Neuronal stem cell (in vitro differentiated cells): ENCODE data around the gene CALM3.
"Not testable (repeated sequence)": the region's sequence is repeated elsewhere in the genome, so short reads cannot be mapped to it uniquely, and the experiment has no call there.

ENCODE experiments used
- DNase-seq: peaks from one replicate; pipeline ENCODE4 v3.0.0-alpha.2; 2013; ENCODE audit warnings: low spot score
- H2AFZ ChIP-seq: one replicate; pipeline ENCODE4 v1.6.1; 2013; ENCODE audit warnings: mild to moderate bottlenecking, low read length, inconsistent platforms
- H2AK5ac ChIP-seq: 2 replicates; pipeline ENCODE4 v1.6.1; 2013; ENCODE audit warnings: low read depth, mild to moderate bottlenecking, inconsistent platforms, low read length, moderate library complexity, mixed read lengths
- H2BK120ac ChIP-seq: 2 replicates; pipeline ENCODE4 v1.6.1; 2013; ENCODE audit warnings: low read depth, mild to moderate bottlenecking, inconsistent platforms, low read length, moderate library complexity, mixed read lengths
- H2BK12ac ChIP-seq: one replicate; pipeline ENCODE4 v1.6.1; 2013; ENCODE audit warnings: low read length, inconsistent platforms
- H2BK15ac ChIP-seq: 2 replicates; pipeline ENCODE4 v1.6.1; 2013; ENCODE audit warnings: mild to moderate bottlenecking, low read length, inconsistent platforms, mixed read lengths
- H2BK5ac ChIP-seq: one replicate; pipeline ENCODE4 v1.6.1; 2013; ENCODE audit warnings: inconsistent platforms, mild to moderate bottlenecking, low read length, moderate library complexity
- H3K14ac ChIP-seq: one replicate; pipeline ENCODE4 v1.6.1; 2013; ENCODE audit warnings: low read length, inconsistent platforms
- H3K18ac ChIP-seq: 2 replicates; pipeline ENCODE4 v1.6.1; 2013; ENCODE audit warnings: low read length, inconsistent platforms
- H3K23ac ChIP-seq: 2 replicates; pipeline ENCODE4 v1.6.1; 2013; ENCODE audit warnings: low read depth, mild to moderate bottlenecking, mixed read lengths, low read length, inconsistent platforms; ENCODE audit not compliant: poor library complexity
- H3K27ac ChIP-seq: replicated peaks from 3 replicates; pipeline ENCODE4 v1.5.1; 2013; ENCODE audit warnings: low read length, inconsistent platforms
- H3K27me3 ChIP-seq, 3 experiments: 2 replicates each; pipeline ENCODE4 v1.6.1; 2013; ENCODE audit warnings: low read length in 3 of 3, mild to moderate bottlenecking in 2 of 3, inconsistent platforms in 1 of 3, low read depth in 1 of 3, mixed read lengths in 1 of 3, moderate library complexity in 1 of 3; ENCODE audit not compliant: control insufficient read depth in 3 of 3, insufficient read depth in 3 of 3
- H3K36me3 ChIP-seq, 2 donors: replicated peaks in 1 of 2; 2 replicates each; pipeline ENCODE4 v1.6.1; 2013; ENCODE audit warnings: low read length in 2 of 2; ENCODE audit not compliant: control insufficient read depth in 2 of 2, insufficient read depth in 2 of 2
- H3K4ac ChIP-seq: 2 replicates; pipeline ENCODE4 v1.6.1; 2013; ENCODE audit warnings: inconsistent platforms, mild to moderate bottlenecking, low read length, moderate library complexity
- H3K4me1 ChIP-seq, 2 donors: 1 replicate in 1 of 2; 2 replicates in 1 of 2; pipeline ENCODE4 v1.6.1; 2013; ENCODE audit warnings: low read length in 2 of 2, low read depth in 1 of 2; ENCODE audit not compliant: control insufficient read depth in 2 of 2, insufficient read depth in 1 of 2
- H3K4me2 ChIP-seq: one replicate; pipeline ENCODE4 v1.6.1; 2013; ENCODE audit warnings: mild to moderate bottlenecking, low read length, inconsistent platforms; ENCODE audit not compliant: insufficient read depth, poor library complexity, severe bottlenecking
- H3K4me3 ChIP-seq, 2 donors: 2 replicates each; pipeline ENCODE4 v1.5.1; 2013; ENCODE audit warnings: low read length in 2 of 2, mild to moderate bottlenecking in 2 of 2, inconsistent platforms in 1 of 2, moderate library complexity in 1 of 2
- H3K79me1 ChIP-seq: one replicate; pipeline ENCODE4 v1.6.1; 2013; ENCODE audit warnings: low read depth, mild to moderate bottlenecking, inconsistent platforms, low read length, moderate library complexity
- H3K9ac ChIP-seq: one replicate; pipeline ENCODE4 v1.6.1; 2013; ENCODE audit warnings: mild to moderate bottlenecking, low read depth, low read length, inconsistent platforms; ENCODE audit not compliant: poor library complexity
- H3K9me3 ChIP-seq, 2 donors: replicated peaks in 1 of 2; 2 replicates each; pipeline versions ENCODE3 to v1.6.1; 2013; ENCODE audit warnings: low read length in 2 of 2, mild to moderate bottlenecking in 2 of 2, inconsistent platforms in 1 of 2, low read depth in 1 of 2, mixed read lengths in 1 of 2, moderate library complexity in 1 of 2; ENCODE audit not compliant: control insufficient read depth in 2 of 2, insufficient read depth in 1 of 2
- H4K8ac ChIP-seq: one replicate; pipeline ENCODE4 v1.6.1; 2013; ENCODE audit warnings: low read depth, mild to moderate bottlenecking, inconsistent platforms, low read length, moderate library complexity
- H4K91ac ChIP-seq: one replicate; pipeline ENCODE4 v1.6.1; 2013; ENCODE audit warnings: low read length, low read depth, mild to moderate bottlenecking, inconsistent platforms; ENCODE audit not compliant: poor library complexity
- WGBS, 2 donors: extraction: QIAGEN DNeasy Blood & Tissue Kit; methylation state at CpG; one replicate each; pipeline ENCODE4 v1.1.7; 2013; ENCODE audit warnings: missing lambda C conversion rate in 2 of 2, mixed read lengths in 1 of 2; ENCODE audit not compliant: insufficient read length in 2 of 2, insufficient replicate concordance in 1 of 2; ENCODE audit errors: extremely low coverage in 2 of 2; 5-methylcytosine and 5-hydroxymethylcytosine counted together

The CALM3 gene

GRCh38 chr19:46556471-46556870 lies 44.7 kb upstream of the CALM3 start:
- not testable (repeated sequence) for H3K4ac ChIP-seq, H2AK5ac ChIP-seq, H4K8ac ChIP-seq, H2BK120ac ChIP-seq, H2BK5ac ChIP-seq, H2BK15ac ChIP-seq, H3K4me1 ChIP-seq, H3K79me1 ChIP-seq, H3K27me3 ChIP-seq, H2BK12ac ChIP-seq, H3K14ac ChIP-seq, H3K4me3 ChIP-seq, H3K23ac ChIP-seq, H2AFZ ChIP-seq, H3K18ac ChIP-seq, H3K27ac ChIP-seq, H3K36me3 ChIP-seq, H3K4me2 ChIP-seq, DNase-seq, H4K91ac ChIP-seq, H3K9ac ChIP-seq, H3K9me3 ChIP-seq
- WGBS, 2 donors: no CpG with 5 or more reads among the region's 5 CpGs

DNA sequence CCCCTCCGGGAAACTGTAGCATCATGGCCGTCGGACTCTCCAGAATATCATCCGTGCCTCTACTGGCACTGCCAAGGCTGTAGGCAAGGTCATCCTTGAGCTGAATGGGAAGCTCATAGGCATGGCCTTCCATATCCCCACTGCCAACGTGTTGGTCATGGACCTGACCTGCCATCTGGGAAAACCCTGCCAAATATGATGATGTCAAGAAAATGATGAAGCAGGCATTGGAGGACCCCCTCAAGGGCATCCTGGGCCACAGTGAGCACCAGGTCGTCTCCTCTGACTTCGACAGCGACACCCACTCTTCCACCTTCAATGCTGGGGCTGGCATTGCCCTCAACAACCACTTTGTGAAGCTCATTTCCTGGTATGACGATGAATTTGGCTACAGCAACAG lies 41.9 kb upstream of the CALM3 start:
- Histone ChIP-seq H2AK5ac (no peak overlapping the region), H3K4me1 (no peaks in the 10 kb centered on the region), H2BK12ac (no peak overlapping the region), H3K9ac (no peak overlapping the region), H3K23ac (no peak overlapping the region), H3K4ac (no peak overlapping the region), H2BK120ac (no peak overlapping the region), H4K8ac (no peak overlapping the region), H3K14ac (no peak overlapping the region), H2BK5ac (no peak overlapping the region), H3K27me3 (no peaks in the 10 kb centered on the region), H2AFZ (no peak overlapping the region), H3K4me2 (no peak overlapping the region), H4K91ac (no peak overlapping the region), H3K79me1 (no peaks in the 10 kb centered on the region), H3K27ac (no peak overlapping the region), H3K18ac (no peak overlapping the region), H3K36me3 (no peaks in the 10 kb centered on the region), H3K4me3 (no peak overlapping the region), H2BK15ac (no peak overlapping the region), H3K9me3 (no peaks in the 10 kb centered on the region)
- DNase-seq: no peak
- WGBS, 2 donors: no CpG with 5 or more reads among the region's 9 CpGs

DNA sequence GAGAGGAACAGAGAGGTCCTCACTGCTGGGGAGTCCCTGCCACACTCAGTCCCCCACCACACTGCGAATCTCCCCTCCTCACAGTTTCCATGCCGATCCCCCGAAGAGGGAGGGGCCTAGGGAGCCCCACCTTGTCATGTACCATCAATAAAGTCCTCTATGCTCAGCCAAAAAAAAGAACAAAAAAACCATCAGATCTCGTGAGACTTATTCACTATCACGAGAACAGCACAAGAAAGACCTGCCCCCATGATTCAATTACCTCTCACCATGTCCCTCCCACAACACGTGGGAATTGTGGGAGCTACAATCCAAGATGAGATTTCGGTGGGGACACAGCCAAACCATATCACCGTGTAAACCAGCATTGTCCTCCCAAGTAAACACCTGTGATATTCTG lies 41.5 kb upstream of the CALM3 start:
- not testable (repeated sequence) for H3K4me3 ChIP-seq, H3K36me3 ChIP-seq, H3K23ac ChIP-seq, H2BK5ac ChIP-seq, H2BK15ac ChIP-seq, H3K9ac ChIP-seq, H2AK5ac ChIP-seq, H4K8ac ChIP-seq, H3K79me1 ChIP-seq, H2BK120ac ChIP-seq, H2AFZ ChIP-seq, DNase-seq, H3K4me1 ChIP-seq, H3K18ac ChIP-seq, H4K91ac ChIP-seq, H2BK12ac ChIP-seq, H3K4ac ChIP-seq, H3K27me3 ChIP-seq, H3K4me2 ChIP-seq, H3K27ac ChIP-seq, H3K9me3 ChIP-seq, H3K14ac ChIP-seq
- WGBS, 2 donors: no CpG with 5 or more reads among the region's 8 CpGs

DNA sequence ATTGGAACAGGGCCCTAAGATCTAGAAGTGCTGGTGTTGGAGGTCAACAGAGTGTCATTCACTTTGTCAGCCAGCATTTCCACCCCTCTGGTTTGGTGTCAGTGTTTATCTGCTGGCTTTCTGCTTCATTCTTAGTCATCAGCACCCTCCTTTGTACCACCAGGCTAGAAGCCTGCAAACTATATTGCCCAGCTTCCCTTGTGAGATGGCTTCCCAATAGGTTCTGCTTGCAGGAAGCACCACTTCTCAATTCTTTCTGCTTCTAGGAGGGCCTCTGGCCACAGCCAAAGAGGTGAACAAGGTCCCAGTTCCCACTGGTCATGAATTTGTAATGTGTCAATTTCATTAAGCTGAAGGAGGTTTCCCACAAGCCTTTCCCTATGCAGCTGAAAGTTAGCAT lies 36.4 kb upstream of the CALM3 start:
- H2BK15ac ChIP-seq: no peak overlapping the region
- H2BK12ac ChIP-seq: no peak overlapping the region
- no peak overlapping the region for H2BK5ac ChIP-seq
- H3K27ac ChIP-seq: no peak overlapping the region
- no peak overlapping the region for H3K4me3 ChIP-seq
- no peak overlapping the region for H4K8ac ChIP-seq
- H3K36me3 ChIP-seq: no peaks in the 10 kb centered on the region
- no peaks in the 10 kb centered on the region for H3K9me3 ChIP-seq
- H3K14ac ChIP-seq: no peak overlapping the region
- H2AFZ ChIP-seq: no peak overlapping the region
- no peak overlapping the region for H2AK5ac ChIP-seq
- no peaks in the 10 kb centered on the region for H3K27me3 ChIP-seq
- H3K9ac ChIP-seq: no peak overlapping the region
- H3K4me1 ChIP-seq: no peaks in the 10 kb centered on the region
- H3K4me2 ChIP-seq: no peak overlapping the region
- DNase-seq: no peak
- H2BK120ac ChIP-seq: no peak overlapping the region
- no peak overlapping the region for H3K4ac ChIP-seq
- H4K91ac ChIP-seq: no peak overlapping the region
- H3K23ac ChIP-seq: no peak overlapping the region
- H3K79me1 ChIP-seq: no peaks in the 10 kb centered on the region
- H3K18ac ChIP-seq: no peak overlapping the region
